Posterior vena cava (tissue), 2 donors: ENCODE data around the gene BAIAP3. TPM values are rescaled to one million over a fixed set of nuclear protein-coding genes. Genes with fewer than 3 reads are reported as not detected.

Experiments
- DNase-seq: peaks from one replicate; pipeline ENCODE4 v3.0.0-alpha.2; 2020; ENCODE audit warnings: low spot score
- intact Hi-C, 2 donors: fragments of 100-400 bp; cut with DNase I; formaldehyde crosslinking; loops; one replicate each; pipeline versions ENCODE4 v1.14.1 to v1.14.2; 2022 to 2023
- total RNA-seq, 2 donors: library from RNA; stranded (reverse); fragmentation: NEBNext Ultra II Directional; extraction: Animal tissue kit (Norgen Biotek cat#: 25700); gene quantifications; one replicate each; pipeline ENCODE4 v1.2.1, GENCODE V29; 2021
- donor health status: DM: yes; HTN: yes; CAD: no.
- donor health status: DM: yes; HTN: yes; CAD: no.

Gene BAIAP3
- total RNA-seq, 2 donors from 2014 or later, result 0.24 to 0.56 TPM

GRCh38 chr16:1330260-1330914 lies 3.1 kb upstream of the BAIAP3 start:
- no peak for DNase-seq
- intact Hi-C loops, result no loop called here

GRCh38 chr16:1330931-1331711 lies 2.3 kb upstream of the BAIAP3 start:
- intact Hi-C loops, result no loop called here
- DNase-seq, result no peak

- no peak for DNase-seq
- intact Hi-C loops, result no loop called here
Observed at GRCh38 chr16:1331712-1332617, 1.5 kb upstream of the BAIAP3 start.

GRCh38 chr16:1332618-1333148 lies 762 bp upstream of the BAIAP3 start:
- intact Hi-C loops, result no loop called here

GRCh38 chr16:1333854-1334700 lies 632 bp downstream of the BAIAP3 start:
- no peak for DNase-seq

More at GRCh38 chr16:1332618-1333148, 762 bp upstream of the BAIAP3 start:
- DNase-seq, result no peak

GRCh38 chr16:1334739-1335138 lies 1.3 kb downstream of the BAIAP3 start:
- intact Hi-C loops, result no loop called here
- DNase-seq, result no peak

More at GRCh38 chr16:1333854-1334700, 632 bp downstream of the BAIAP3 start:
- intact Hi-C loops, result no loop called here

GRCh38 chr16:1335211-1335971 lies 1.9 kb downstream of the BAIAP3 start:
- no peak for DNase-seq
- intact Hi-C loops, result no loop called here

GRCh38 chr16:1335996-1336395 lies 2.6 kb downstream of the BAIAP3 start:
- DNase-seq, result no peak
- intact Hi-C loops, result no loop called here

GRCh38 chr16:1336619-1337018 lies 3.2 kb downstream of the BAIAP3 start:
- DNase-seq, result no peak
- intact Hi-C loops, result no loop called here

GRCh38 chr16:1337486-1337885 lies 4.0 kb downstream of the BAIAP3 start:
- intact Hi-C loops, result no loop called here
- no peak for DNase-seq

- no peak for DNase-seq
- intact Hi-C loops, result no loop called here
Observed at GRCh38 chr16:1338119-1338730, 4.8 kb downstream of the BAIAP3 start.

- intact Hi-C loops, result no loop called here
- no peak for DNase-seq
Observed at GRCh38 chr16:1338855-1339675, 5.6 kb downstream of the BAIAP3 start.

GRCh38 chr16:1340730-1341494 lies 7.5 kb downstream of the BAIAP3 start:
- intact Hi-C loops, result no loop called here
- no peak for DNase-seq

- intact Hi-C loops, result no loop called here
- no peak for DNase-seq
Observed at GRCh38 chr16:1341495-1342420, 8.3 kb downstream of the BAIAP3 start.
